H7 (cell line): ENCODE measurements around the gene PAXIP1. TPM values are rescaled to one million over a fixed set of nuclear protein-coding genes. Genes with fewer than 3 reads are reported as not detected.

Source experiments
- DNase-seq: peaks from one replicate; pipeline ENCODE4 v3.0.0; 2012
- H3K27me3 ChIP-seq: 2 replicates; pipeline ENCODE4 v1.6.0; 2011; ENCODE audit warnings: mild to moderate bottlenecking, low read length; ENCODE audit not compliant: control insufficient read depth, insufficient read depth
- H3K36me3 ChIP-seq: replicated peaks from 2 replicates; pipeline ENCODE4 v1.5.1; 2011; ENCODE audit warnings: low read length; ENCODE audit not compliant: control insufficient read depth, insufficient read depth
- H3K4me3 ChIP-seq: 2 replicates; pipeline ENCODE4 v1.5.1; 2011; ENCODE audit warnings: low read depth, mild to moderate bottlenecking, control low read depth, low read length, moderate library complexity; ENCODE audit not compliant: insufficient read depth
- total RNA-seq: library from RNA; depleted of rRNA; stranded (reverse); fragments of >200 nt; shearing (Covaris generic); gene quantifications from 2 replicates; pipeline ENCODE4 v1.2.3, GENCODE V29; 2014

PAXIP1 gene
- total RNA-seq, 1 experiment from 2014 or later, result 21.9 TPM

DNA sequence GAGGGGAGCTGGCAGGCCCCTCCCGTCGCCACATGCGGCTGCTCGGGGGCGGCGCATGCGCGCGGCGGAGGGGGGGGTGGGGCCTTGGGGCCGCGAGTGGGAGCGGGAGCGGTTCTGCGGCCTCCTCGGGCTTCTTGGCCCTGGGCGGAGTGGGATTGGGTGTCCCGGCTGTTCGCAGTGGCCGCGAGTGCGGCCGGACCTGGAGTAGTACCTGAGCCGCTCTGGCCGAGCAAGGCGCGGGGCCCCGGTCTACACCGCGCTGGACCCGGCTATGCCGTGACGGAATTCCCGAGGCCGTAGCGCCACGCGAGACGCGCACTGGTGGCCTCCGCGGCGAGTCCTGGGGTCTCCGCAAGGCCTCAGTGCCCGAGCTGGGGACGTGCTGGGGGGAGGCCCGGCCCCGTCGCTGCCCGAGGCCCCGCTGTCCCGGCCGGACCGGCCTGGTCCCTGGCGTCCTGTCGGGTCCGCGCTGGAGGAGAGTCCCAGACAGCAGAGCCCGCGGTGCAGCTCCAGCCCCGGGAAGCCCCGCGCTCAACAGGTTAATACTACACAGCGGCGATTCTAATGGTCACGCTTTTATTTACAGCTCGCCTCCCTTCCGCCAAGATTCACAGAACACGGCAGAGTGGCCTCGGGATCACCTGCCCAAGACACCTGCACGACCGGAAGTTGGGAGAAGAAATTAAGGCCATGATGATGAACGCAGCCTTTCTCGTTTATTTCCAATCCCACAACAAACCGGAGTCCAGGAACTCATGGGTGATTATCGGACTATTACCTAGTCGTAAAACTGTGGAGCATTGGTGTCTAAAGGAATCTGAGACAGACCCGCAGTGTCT, 671 bp upstream of the PAXIP1 start:
- H3K36me3 ChIP-seq, result peaks cover 1% of the 10 kb centered on the region
- H3K4me3 ChIP-seq, result peak overlapping the region; percentile 98
- H3K27me3 ChIP-seq, result no peaks in the 10 kb centered on the region
- DNase-seq, result peak; percentile 98

GRCh38 chr7:155002411-155003091, 373 bp downstream of the PAXIP1 start:
- H3K27me3 ChIP-seq, result no peaks in the 10 kb centered on the region
- DNase-seq, result peak; percentile 94
- H3K36me3 ChIP-seq, result peaks cover 6% of the 10 kb centered on the region
- H3K4me3 ChIP-seq, result peak overlapping the region; percentile 98

DNA sequence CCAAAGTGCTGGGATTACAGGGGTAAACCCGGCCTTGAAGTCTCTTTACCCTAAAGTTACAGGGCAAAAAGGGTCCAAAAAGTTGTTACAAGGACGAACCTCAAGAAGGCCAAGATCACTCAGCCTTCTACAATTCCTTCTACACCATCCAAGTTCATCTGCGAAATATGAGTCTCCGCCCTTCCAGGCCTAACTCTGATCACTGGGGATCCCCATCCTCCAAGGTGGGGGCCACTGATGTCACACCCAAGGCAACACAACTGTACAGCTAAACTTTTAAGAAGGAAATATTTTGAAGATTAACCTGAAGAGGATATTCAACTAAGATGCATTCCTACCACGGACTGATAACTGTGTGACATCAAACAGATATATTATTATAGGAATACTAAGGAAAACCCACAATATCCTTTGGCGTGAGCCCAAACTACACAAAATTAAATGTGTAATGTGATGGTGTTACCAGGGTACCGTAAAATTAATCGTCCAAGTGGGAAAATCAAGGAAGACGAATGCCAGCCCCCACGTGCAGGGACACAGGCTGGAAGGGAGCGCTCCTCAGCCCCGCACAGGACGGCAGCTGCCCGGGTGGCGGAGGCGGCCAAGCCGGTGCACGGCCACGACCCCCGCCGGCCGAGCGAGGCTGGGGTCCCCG, 1.0 kb downstream of the PAXIP1 start:
- Histone ChIP-seq H3K4me3 (peak overlapping the region; percentile 98), H3K36me3 (peaks cover 6% of the 10 kb centered on the region), H3K27me3 (no peaks in the 10 kb centered on the region)
- no peak for DNase-seq

- DNase-seq, result peak; percentile 40
- no peak overlapping the region for H3K4me3 ChIP-seq
- H3K36me3 ChIP-seq, result peaks cover 6% of the 10 kb centered on the region
- H3K27me3 ChIP-seq, result no peaks in the 10 kb centered on the region
Measured at GRCh38 chr7:155000795-155001194, 2.1 kb downstream of the PAXIP1 start.

GRCh38 chr7:154998481-154998880, 4.4 kb downstream of the PAXIP1 start:
- H3K36me3 ChIP-seq, result peaks cover 9% of the 10 kb centered on the region

DNA sequence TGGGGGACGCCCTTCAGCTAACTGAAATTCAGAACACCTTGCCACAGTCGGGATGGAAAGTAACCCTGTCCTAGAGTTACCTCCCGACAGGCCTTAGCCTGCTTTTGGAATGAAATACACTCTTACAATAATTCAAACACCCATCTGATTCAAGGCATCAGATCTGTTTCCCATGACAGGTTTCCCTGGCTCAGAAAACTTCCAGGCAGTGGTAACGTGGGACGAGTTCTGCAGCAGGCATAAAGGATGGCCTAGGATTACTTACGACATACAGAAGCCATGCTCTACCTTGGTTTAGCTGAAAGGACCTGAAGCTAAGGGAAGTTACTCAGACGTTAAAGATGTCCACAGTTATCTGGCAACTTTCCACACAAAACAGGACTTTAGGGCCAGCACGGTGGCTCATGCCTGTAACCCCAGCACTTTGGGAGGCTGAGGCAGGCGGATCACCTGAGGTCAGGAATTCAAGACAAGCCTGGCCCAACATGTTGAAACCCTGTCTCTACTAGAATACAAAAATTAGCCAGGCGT, 5.0 kb downstream of the PAXIP1 start:
- DNase-seq, result no peak
- Histone ChIP-seq H3K27me3 (no peaks in the 10 kb centered on the region), H3K4me3 (no peak overlapping the region), H3K36me3 (peaks cover 9% of the 10 kb centered on the region)

More at GRCh38 chr7:154998481-154998880, 4.4 kb downstream of the PAXIP1 start:
- Histone ChIP-seq H3K4me3 (no peak overlapping the region), H3K27me3 (no peaks in the 10 kb centered on the region)
- DNase-seq, result no peak

DNA sequence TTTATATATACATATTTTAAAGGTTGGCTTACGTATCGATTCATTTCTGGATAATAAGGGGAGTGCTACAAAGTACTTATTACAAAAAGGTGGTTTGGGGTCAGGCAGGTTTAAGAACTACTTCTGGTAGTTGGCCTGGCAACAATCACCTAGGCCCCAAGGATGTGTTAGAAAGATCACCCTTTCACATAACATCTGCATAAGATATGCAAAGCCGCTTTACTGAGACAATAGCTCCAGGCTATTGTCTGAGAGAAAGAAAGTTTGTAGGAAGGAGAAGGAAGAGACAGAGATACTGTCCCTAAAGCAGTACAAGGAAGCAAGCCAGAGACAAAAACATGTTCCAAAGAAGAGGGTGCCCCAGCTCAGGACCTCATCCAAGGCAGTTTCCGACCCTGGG, 6.2 kb downstream of the PAXIP1 start:
- H3K27me3 ChIP-seq, result no peaks in the 10 kb centered on the region
- H3K4me3 ChIP-seq, result no peak overlapping the region
- peak; percentile 61 for DNase-seq
- peaks cover 10% of the 10 kb centered on the region for H3K36me3 ChIP-seq

- peaks cover 11% of the 10 kb centered on the region for H3K36me3 ChIP-seq
- H3K4me3 ChIP-seq, result no peak overlapping the region
- H3K27me3 ChIP-seq, result no peaks in the 10 kb centered on the region
- DNase-seq, result no peak
Measured at GRCh38 chr7:154996101-154996500, 6.8 kb downstream of the PAXIP1 start.

GRCh38 chr7:154994996-154995395, 7.9 kb downstream of the PAXIP1 start:
- DNase-seq, result no peak
- peaks cover 13% of the 10 kb centered on the region for H3K36me3 ChIP-seq
- no peaks in the 10 kb centered on the region for H3K27me3 ChIP-seq
- no peak overlapping the region for H3K4me3 ChIP-seq

DNA sequence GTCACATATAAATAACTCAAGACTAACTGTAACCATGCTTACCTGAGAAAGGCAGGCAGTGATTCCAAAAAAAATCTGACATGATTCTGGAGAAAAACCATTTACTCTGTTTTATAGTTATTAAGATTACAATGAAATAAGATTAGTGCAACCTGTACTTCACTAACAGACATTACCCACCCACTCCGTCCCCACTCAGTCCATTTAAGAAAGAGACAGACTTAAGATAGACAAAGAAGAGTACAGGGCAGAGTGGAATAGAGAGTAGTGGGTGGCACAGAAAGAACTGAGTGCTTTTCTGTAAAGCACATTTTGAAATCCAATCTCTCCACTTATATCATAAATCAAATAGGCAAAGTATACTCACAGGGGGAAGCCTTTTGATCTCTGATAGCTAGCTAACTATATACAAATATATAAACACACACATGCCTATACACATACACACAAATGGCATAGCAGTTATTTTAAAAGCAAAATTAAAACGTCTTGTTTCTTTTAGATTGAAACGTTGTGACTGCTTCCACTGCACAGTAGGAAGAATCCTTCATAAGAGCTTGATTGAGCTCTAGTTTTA, 11.9 kb downstream of the PAXIP1 start:
- H3K27me3 ChIP-seq, result no peaks in the 10 kb centered on the region
- DNase-seq, result no peak
- H3K36me3 ChIP-seq, result peaks cover 9% of the 10 kb centered on the region
- no peak overlapping the region for H3K4me3 ChIP-seq

GRCh38 chr7:154987571-154987970, 15.4 kb downstream of the PAXIP1 start:
- Histone ChIP-seq H3K27me3 (no peaks in the 10 kb centered on the region), H3K4me3 (no peak overlapping the region), H3K36me3 (peaks cover 6% of the 10 kb centered on the region)
- no peak for DNase-seq

GRCh38 chr7:154986200-154986945, 16.6 kb downstream of the PAXIP1 start:
- Histone ChIP-seq H3K36me3 (peaks cover 5% of the 10 kb centered on the region), H3K27me3 (no peaks in the 10 kb centered on the region), H3K4me3 (no peak overlapping the region)
- no peak for DNase-seq

GRCh38 chr7:154985230-154985629, 17.7 kb downstream of the PAXIP1 start:
- H3K4me3 ChIP-seq, result no peak overlapping the region
- H3K36me3 ChIP-seq, result peaks cover 3% of the 10 kb centered on the region
- no peak for DNase-seq

More at GRCh38 chr7:154985230-154985629, 17.7 kb downstream of the PAXIP1 start:
- no peaks in the 10 kb centered on the region for H3K27me3 ChIP-seq
